Activated T-cell treated with anti-CD3 and anti-CD28 coated beads, Interleukin-2, amount 50 U/mL, for 24 hours (primary cell): ENCODE results near the gene UNC45B.
"Not testable (repeated sequence)": the region's sequence is repeated elsewhere in the genome, so short reads cannot be mapped to it uniquely, and the experiment has no call there.

Source experiments
- DNase-seq: peaks from one replicate; pipeline ENCODE4 v3.0.0-alpha.2; 2020
- H3K27ac Mint-ChIP-seq: 2 replicates; pipeline ENCODE4 v1.8.0; 2020; ENCODE audit warnings: mild to moderate bottlenecking, mixed read lengths
- H3K27me3 Mint-ChIP-seq: 2 replicates; pipeline ENCODE4 v1.8.0; 2020; ENCODE audit warnings: mixed read lengths
- H3K36me3 Mint-ChIP-seq: 2 replicates; pipeline ENCODE4 v1.8.0; 2020; ENCODE audit warnings: low read depth, mixed read lengths
- H3K4me1 Mint-ChIP-seq: 2 replicates; pipeline ENCODE4 v1.8.0; 2020; ENCODE audit warnings: low read depth, mixed read lengths
- H3K4me3 Mint-ChIP-seq: 2 replicates; pipeline ENCODE4 v1.8.0; 2020; ENCODE audit warnings: mild to moderate bottlenecking, moderate library complexity, mixed read lengths
- H3K9me3 Mint-ChIP-seq: 2 replicates; pipeline ENCODE4 v1.8.0; 2020; ENCODE audit warnings: mixed read lengths

UNC45B gene

GRCh38 chr17:35147375-35147905, at the start of gene UNC45B:
TSS of gene UNC45B (plus strand) at chr17:35147817. CDS start at chr17:35148264, 447 bp downstream.
- Mint-ChIP-seq H3K9me3 (no peaks in the 10 kb centered on the region), H3K36me3 (no peaks in the 10 kb centered on the region), H3K4me3 (no peak within 1 kb of the TSS), H3K27me3 (no peaks in the 10 kb centered on the region), H3K4me1 (peaks cover under 1% of the 10 kb centered on the region), H3K27ac (no peak within 1 kb of the TSS)
- no peak for DNase-seq

- no peaks in the 10 kb centered on the region for H3K9me3 Mint-ChIP-seq
- DNase-seq = no peak
- H3K27me3 Mint-ChIP-seq = no peaks in the 10 kb centered on the region
- H3K4me3 Mint-ChIP-seq = no peak overlapping the region
- peaks cover 66% of the 10 kb centered on the region for H3K36me3 Mint-ChIP-seq
- peaks cover 20% of the 10 kb centered on the region for H3K4me1 Mint-ChIP-seq
- H3K27ac Mint-ChIP-seq = peak overlapping the region; percentile 70
Measured at GRCh38 chr17:35099908-35100307, 47.7 kb upstream of the UNC45B start.

- peak overlapping the region; percentile 52 for H3K27ac Mint-ChIP-seq
- peaks cover 76% of the 10 kb centered on the region for H3K36me3 Mint-ChIP-seq
- DNase-seq = no peak
- no peak overlapping the region for H3K4me3 Mint-ChIP-seq
- no peaks in the 10 kb centered on the region for H3K27me3 Mint-ChIP-seq
- no peaks in the 10 kb centered on the region for H3K9me3 Mint-ChIP-seq
- peaks cover 18% of the 10 kb centered on the region for H3K4me1 Mint-ChIP-seq
Measured at GRCh38 chr17:35101036-35101435, 46.6 kb upstream of the UNC45B start.

- Mint-ChIP-seq H3K27me3 (no peaks in the 10 kb centered on the region), H3K4me1 (peaks cover 15% of the 10 kb centered on the region), H3K36me3 (peaks cover 80% of the 10 kb centered on the region), H3K27ac (peak overlapping the region; percentile 65), H3K9me3 (no peaks in the 10 kb centered on the region), H3K4me3 (no peak overlapping the region)
- no peak for DNase-seq
Measured at GRCh38 chr17:35101725-35102124, 45.9 kb upstream of the UNC45B start.

- Mint-ChIP-seq H3K4me3 (no peak overlapping the region), H3K27me3 (no peaks in the 10 kb centered on the region), H3K4me1 (peaks cover 12% of the 10 kb centered on the region), H3K36me3 (peaks cover 86% of the 10 kb centered on the region), H3K9me3 (no peaks in the 10 kb centered on the region), H3K27ac (no peak overlapping the region)
- DNase-seq = no peak
Measured at GRCh38 chr17:35103271-35103670, 44.3 kb upstream of the UNC45B start.

- Mint-ChIP-seq H3K36me3 (peaks cover 76% of the 10 kb centered on the region), H3K4me1 (peaks cover 13% of the 10 kb centered on the region), H3K27me3 (no peaks in the 10 kb centered on the region), H3K4me3 (no peak overlapping the region), H3K27ac (no peak overlapping the region), H3K9me3 (no peaks in the 10 kb centered on the region)
- DNase-seq = no peak
Measured at GRCh38 chr17:35104844-35105450, 42.7 kb upstream of the UNC45B start.

GRCh38 chr17:35110791-35111190, 36.8 kb upstream of the UNC45B start:
- Mint-ChIP-seq H3K36me3 (peaks cover 61% of the 10 kb centered on the region), H3K4me1 (peaks cover 12% of the 10 kb centered on the region)
- not testable (repeated sequence) for H3K27me3 Mint-ChIP-seq, H3K4me3 Mint-ChIP-seq, H3K9me3 Mint-ChIP-seq, DNase-seq, H3K27ac Mint-ChIP-seq

- peaks cover 62% of the 10 kb centered on the region for H3K36me3 Mint-ChIP-seq
- H3K4me1 Mint-ChIP-seq = peaks cover 44% of the 10 kb centered on the region
- peak overlapping the region; percentile 68 for H3K27ac Mint-ChIP-seq
- H3K4me3 Mint-ChIP-seq = peak overlapping the region; percentile 16
- H3K27me3 Mint-ChIP-seq = no peaks in the 10 kb centered on the region
- no peak for DNase-seq
- H3K9me3 Mint-ChIP-seq = no peaks in the 10 kb centered on the region
Measured at GRCh38 chr17:35116845-35117244, 30.8 kb upstream of the UNC45B start.

- Mint-ChIP-seq H3K27ac (peak overlapping the region; percentile 94), H3K27me3 (no peaks in the 10 kb centered on the region), H3K9me3 (no peaks in the 10 kb centered on the region), H3K4me1 (peaks cover 44% of the 10 kb centered on the region), H3K4me3 (peak overlapping the region; percentile 89), H3K36me3 (peaks cover 51% of the 10 kb centered on the region)
- no peak for DNase-seq
Measured at GRCh38 chr17:35117984-35118383, 29.6 kb upstream of the UNC45B start.

GRCh38 chr17:35119370-35120165, 28.0 kb upstream of the UNC45B start, which contains the start of gene RAD51D:
TSS of gene RAD51D (minus strand) at chr17:35119860. CDS start at chr17:35119613, 247 bp downstream.
- Mint-ChIP-seq H3K27ac (peak within 1 kb of the TSS; percentile 94), H3K36me3 (peaks cover 44% of the 10 kb centered on the region), H3K9me3 (no peaks in the 10 kb centered on the region), H3K4me3 (peak within 1 kb of the TSS; percentile 89), H3K4me1 (peaks cover 42% of the 10 kb centered on the region), H3K27me3 (no peaks in the 10 kb centered on the region)
- DNase-seq = peak; percentile 89

- H3K4me3 Mint-ChIP-seq = no peak within 1 kb of the TSS
- peaks cover 29% of the 10 kb centered on the region for H3K36me3 Mint-ChIP-seq
- no peaks in the 10 kb centered on the region for H3K9me3 Mint-ChIP-seq
- peaks cover 31% of the 10 kb centered on the region for H3K4me1 Mint-ChIP-seq
- no peak for DNase-seq
- H3K27ac Mint-ChIP-seq = no peak within 1 kb of the TSS
- no peaks in the 10 kb centered on the region for H3K27me3 Mint-ChIP-seq
Measured at GRCh38 chr17:35121315-35121714, 26.3 kb upstream of the UNC45B start, which contains the start of gene FNDC8. TSS of gene FNDC8 (plus strand) at chr17:35121615. CDS start at chr17:35121694, 79 bp downstream.

GRCh38 chr17:35127751-35128514, 19.7 kb upstream of the UNC45B start:
- H3K4me1 Mint-ChIP-seq = peaks cover 5% of the 10 kb centered on the region
- no peaks in the 10 kb centered on the region for H3K9me3 Mint-ChIP-seq
- DNase-seq = no peak

GRCh38 chr17:35129154-35129972, 18.3 kb upstream of the UNC45B start:
- peaks cover 5% of the 10 kb centered on the region for H3K4me1 Mint-ChIP-seq
- peaks cover 66% of the 10 kb centered on the region for H3K36me3 Mint-ChIP-seq
- H3K4me3 Mint-ChIP-seq = no peak overlapping the region
- H3K27me3 Mint-ChIP-seq = no peaks in the 10 kb centered on the region
- no peak overlapping the region for H3K27ac Mint-ChIP-seq
- no peaks in the 10 kb centered on the region for H3K9me3 Mint-ChIP-seq
- no peak for DNase-seq

More at GRCh38 chr17:35127751-35128514, 19.7 kb upstream of the UNC45B start:
- Mint-ChIP-seq H3K4me3 (no peak overlapping the region), H3K27me3 (no peaks in the 10 kb centered on the region), H3K27ac (no peak overlapping the region), H3K36me3 (peaks cover 52% of the 10 kb centered on the region)

GRCh38 chr17:35129973-35130351, 17.7 kb upstream of the UNC45B start:
- no peak overlapping the region for H3K27ac Mint-ChIP-seq
- no peaks in the 10 kb centered on the region for H3K27me3 Mint-ChIP-seq
- DNase-seq = no peak
- no peak overlapping the region for H3K4me3 Mint-ChIP-seq
- H3K36me3 Mint-ChIP-seq = peaks cover 72% of the 10 kb centered on the region
- H3K9me3 Mint-ChIP-seq = no peaks in the 10 kb centered on the region
- H3K4me1 Mint-ChIP-seq = peaks cover 5% of the 10 kb centered on the region
